Astrocyte of the hippocampus (primary cell): ENCODE results near the gene IFRD1.
A peak's percentile ranks its signal among the peaks of the same experiment; 100 is the strongest.

Experiments used
- DNase-seq: peaks from one replicate; pipeline ENCODE4 v3.0.0; 2011; ENCODE audit warnings: low read depth, low spot score

IFRD1 gene

GRCh38 chr7:112449902-112450806, at the start of gene IFRD1:
Gene IFRD1 (plus strand): TSS chr7:112450460. CDS start chr7:112450689, 229 bp downstream.
- peak; percentile 99 for DNase-seq

- no peak for DNase-seq
Measured at GRCh38 chr7:112404321-112404720, 45.9 kb upstream of the IFRD1 start.

DNA sequence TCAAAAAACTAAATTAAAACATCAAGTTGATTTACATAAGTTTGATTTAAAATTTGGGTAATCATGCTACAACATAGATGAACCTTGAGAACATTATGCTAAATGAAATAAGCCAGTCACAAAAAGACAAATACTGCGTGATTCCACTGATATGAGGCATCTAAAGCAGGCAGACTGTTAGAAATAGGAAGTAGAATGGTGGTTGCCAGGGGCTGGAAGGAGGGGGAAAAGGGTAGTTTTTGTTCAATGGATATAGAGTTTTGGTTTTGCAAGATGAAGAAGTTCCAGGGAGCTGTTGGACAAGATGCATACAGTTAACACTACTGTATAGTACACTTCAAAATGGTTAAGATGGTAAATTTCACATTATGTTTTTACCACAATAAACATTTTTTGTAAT, 45.0 kb upstream of the IFRD1 start:
- no peak for DNase-seq

GRCh38 chr7:112407261-112407660, 43.0 kb upstream of the IFRD1 start:
- no peak for DNase-seq

DNA sequence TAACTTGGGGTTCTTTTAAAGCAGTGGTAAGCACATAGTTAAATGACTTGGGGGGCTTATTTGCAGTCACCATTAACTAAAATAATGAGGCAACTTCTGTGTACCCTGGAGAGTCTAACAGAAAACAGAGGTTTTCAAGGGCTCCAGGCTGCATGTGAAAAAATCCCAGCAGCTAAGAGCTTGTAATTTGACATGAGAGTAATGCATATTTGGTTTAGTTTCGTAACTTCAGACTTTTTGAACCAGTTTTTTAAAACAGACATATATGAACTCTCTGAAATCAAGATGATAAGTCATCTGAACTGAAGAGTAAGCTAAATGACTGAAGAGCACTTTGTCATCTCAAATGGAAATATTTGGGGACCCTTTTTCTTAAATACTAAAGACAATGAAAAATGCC, 40.2 kb upstream of the IFRD1 start:
- DNase-seq, result no peak

DNA sequence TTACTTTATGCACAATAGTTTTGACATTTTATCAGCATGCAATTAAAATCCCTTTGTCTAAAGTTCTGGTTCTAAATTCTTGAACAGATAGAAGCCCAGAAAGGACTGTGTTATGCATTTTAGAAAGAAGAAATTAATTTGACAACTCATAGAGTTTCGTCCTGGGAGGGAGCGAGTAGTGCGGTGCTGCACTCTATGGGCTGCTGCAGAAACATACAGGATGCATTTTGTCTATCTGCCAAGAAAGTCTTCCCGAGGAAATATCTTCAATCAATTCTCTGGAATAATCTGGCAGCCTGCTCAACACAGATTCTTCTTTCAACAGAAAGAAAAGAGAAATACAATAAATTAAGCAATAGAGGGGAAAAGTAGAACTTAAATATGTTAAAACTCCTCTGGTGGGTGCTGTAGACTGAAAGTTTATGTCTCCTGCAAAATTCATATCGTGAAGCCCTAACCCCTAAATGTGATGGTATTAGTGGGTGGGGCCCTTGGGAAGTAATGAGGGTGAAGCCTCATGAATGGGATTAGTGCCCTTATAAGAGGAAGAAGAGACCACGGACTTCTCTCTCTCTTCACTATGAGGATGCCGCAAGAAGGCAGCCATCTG, 39.0 kb upstream of the IFRD1 start:
- DNase-seq, result peak; percentile 60

GRCh38 chr7:112414855-112415490, 35.3 kb upstream of the IFRD1 start:
- DNase-seq, result peak; percentile 57

GRCh38 chr7:112416127-112416526, 34.1 kb upstream of the IFRD1 start:
- no peak for DNase-seq

DNA sequence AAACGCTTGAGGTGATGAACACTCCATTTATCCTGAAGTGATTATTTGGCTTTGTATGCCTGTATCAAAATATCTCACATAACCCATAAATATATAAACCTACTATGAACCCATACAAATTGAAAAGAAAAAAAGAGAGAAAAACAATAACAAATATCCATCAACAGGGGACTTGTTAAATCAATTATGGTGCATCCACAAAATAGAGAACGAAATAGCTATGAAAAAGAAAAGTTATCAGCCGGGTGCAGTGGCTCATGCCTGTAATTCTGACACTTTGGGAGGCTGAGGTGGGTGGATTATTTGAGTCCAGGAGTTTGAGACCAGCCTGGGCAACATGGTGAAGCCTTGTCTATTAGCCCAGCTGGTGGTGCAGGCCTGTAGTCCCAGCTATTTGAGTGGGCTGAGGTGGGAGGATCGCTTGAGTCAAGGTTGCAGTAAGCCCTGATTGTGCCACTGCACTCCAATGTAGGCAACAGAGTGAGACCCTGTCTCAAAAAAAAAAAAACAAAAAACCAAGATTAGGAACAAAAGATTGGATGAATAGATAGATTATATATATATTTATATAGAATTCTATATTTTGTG, 30.6 kb upstream of the IFRD1 start:
- DNase-seq, result no peak

DNA sequence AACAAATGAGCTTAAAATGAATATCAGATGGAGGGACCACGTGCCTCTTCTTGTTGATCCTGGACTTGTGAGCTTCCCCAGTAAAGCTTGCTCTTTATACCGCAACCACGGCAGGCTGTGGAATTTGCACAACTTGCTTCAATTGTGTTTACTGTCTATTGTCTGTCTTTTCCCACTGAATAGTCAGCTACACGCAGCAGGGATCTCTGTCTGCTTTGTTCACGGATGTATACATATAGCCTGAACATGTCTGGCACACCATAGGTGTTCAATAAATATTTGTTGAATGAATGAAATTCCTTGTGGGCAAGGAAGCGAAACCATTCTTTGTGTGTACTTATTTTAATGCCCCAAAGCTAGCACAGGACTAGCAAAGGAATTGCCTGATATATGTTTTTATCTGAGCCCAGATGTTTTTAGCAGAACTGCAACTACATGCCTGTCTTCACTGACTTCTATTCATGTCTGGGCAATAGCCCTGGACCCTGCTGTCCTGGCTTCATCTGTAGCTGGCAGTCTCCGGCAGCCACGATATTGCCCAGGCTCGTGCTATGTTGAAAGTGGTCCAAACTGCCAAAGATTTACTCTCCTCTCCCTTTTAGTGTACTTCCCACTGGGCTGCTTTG, 29.9 kb upstream of the IFRD1 start:
- peak; percentile 66 for DNase-seq

DNA sequence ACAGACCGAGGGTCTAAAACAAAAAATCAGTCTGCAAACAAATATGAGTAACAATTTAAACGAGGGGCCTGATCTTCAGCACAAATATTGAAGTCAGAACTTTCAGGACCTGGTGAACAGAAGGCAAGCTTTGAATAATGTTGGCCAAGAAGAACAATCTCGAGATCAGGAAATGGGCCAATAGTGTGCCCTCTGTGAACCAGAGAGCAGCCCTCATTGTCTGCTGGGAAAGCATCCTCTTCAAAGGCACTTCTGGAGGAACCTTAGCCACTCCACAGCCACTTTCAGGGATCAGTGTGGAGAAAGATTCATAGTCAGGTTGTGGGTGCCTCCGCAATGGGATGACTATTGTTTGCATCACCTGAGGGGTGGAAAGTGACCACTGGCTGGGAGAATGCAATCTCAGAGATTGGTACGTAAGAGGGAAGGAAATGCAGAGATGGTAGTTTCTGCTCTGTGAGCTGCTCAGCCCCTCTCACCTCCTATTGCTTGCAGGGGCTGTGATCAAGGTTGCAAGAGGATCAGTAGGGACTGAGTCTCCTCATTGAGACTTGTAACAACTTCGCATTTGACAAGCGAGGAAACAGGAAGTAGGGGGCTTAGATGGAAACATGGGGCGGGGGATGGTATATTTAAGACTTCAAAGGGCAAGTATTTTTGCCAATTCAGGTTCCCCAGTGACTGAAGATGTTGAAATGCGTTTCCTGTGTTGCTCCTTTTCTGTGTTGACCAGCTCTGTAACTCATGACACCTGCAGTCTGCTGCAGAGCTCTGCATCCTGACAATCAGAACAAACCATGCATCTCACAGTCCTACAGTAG, 28.4 kb upstream of the IFRD1 start:
- no peak for DNase-seq

GRCh38 chr7:112422842-112423496, 27.3 kb upstream of the IFRD1 start:
- peak; percentile 90 for DNase-seq

DNA sequence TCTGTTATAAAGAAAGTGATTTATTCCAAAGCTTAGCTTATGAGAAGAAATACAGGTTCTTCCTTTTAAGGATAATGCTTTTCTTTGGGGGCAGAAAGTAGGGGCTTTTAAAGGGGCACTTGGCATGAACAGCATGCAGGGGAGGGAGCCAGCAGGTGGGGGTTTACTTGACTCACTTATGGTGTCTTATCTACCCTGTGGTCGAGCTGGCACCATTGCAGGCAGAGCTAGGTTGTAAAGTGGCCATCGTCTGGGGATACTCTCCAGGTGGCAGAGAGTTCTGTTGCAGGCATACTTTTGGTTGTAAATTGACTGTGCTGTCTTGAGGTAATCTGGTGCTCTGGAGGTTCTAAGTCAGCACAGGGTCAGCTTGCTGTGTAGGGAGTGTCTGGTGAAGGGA, 26.3 kb upstream of the IFRD1 start:
- DNase-seq, result no peak

DNA sequence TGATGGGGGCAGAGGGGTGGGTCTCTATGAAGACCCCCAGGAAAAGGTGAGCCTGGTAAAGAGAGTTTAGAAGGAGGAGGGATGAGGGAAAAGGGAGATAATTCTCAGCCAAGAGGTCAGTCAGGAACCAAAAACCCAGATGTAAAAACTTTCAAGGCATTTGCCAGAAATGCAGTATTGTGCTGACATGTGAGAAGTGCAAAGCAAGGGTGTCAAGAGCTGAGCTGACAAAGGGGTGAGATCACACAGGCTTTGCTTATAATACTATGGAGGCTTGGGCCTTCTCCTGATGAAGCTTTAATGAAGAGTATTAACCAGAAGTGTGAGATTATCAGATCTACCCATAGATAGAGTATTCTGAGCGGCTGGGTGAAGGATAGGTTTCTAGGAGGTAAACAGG, 22.3 kb upstream of the IFRD1 start:
- no peak for DNase-seq

DNA sequence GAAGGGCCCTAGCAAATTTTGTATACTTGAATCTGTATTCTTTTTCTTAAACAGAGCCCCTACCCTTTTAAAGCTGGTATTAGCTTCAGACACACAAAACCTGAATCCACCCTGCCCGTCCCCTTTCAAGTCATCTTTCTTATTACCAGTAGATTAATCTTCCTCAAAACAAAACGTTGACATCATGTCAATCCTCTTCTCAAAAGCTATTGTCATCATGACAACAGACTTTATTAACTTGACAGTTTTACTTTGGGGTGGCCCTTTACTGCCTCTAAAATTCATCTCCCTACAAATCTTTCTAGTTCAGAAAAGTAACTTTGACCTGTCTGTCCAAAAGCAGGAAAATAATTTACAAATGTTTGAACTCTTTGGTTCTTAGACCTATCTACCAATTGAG, 21.5 kb upstream of the IFRD1 start:
- DNase-seq, result no peak

- no peak for DNase-seq
Measured at GRCh38 chr7:112430649-112431048, 19.6 kb upstream of the IFRD1 start.

DNA sequence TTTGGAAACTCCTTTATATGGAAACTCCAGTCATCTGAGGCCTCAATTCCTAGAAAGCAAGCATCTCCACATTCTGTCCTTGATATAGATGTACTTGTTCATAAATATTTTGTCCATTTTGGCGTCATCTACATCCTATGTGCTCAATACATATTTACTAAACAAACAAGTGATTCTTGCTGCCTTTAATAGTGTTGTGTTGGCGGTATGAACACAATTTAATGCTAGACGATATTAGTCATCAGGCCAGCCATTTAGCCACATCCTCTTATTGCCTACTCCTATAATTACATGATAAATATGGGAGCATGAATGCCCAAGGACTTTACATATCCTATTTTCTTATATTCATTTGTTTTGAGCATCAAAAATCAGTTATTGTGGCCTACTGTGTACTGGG, 18.5 kb upstream of the IFRD1 start:
- DNase-seq, result no peak

DNA sequence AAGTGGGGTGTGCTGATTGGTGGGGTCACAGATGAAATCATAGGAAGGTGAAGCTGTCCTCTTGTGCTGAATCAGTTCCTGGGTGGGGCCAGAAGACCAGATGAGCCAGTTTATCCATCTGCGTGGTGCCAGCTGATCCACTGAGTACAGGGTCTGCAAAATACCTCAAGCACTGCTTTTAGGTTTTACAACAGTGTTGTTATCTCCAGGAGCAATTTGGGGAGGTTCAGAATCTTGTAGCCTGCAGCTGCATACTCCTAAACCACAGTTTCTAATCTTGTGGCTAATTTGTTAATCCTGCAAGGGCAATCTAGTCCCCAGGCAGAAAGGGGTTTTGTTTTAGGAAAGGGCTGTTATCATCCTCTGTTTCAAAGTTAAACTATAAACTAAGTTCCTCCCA, 17.0 kb upstream of the IFRD1 start:
- no peak for DNase-seq

GRCh38 chr7:112437072-112437471, 13.2 kb upstream of the IFRD1 start:
- DNase-seq, result no peak

DNA sequence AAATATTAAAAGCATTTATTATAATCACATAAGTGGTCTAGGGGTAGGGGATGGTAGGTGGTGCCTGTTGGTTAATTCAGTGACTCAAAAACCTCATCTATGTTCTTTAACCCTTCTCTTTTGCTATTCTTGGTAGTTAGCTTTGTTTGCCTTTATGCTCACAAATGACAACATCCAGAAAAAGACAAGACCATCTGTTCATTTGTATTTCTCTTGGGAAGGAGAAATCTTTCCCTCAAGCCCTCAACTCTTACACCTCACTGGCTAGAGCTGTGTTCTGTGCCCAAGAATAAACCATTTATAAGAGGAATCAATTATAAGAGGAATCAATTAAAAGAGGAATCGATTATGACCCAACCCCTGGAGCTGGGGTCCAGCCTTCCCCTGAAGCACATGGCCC, 10.8 kb upstream of the IFRD1 start:
- no peak for DNase-seq
